HS-5 (cell line): ENCODE data around the gene NOL9.
"Not testable (repeated sequence)": the region's sequence is repeated elsewhere in the genome, so short reads cannot be mapped to it uniquely, and the experiment has no call there.

Source experiments
- DNase-seq: peaks from one replicate; pipeline ENCODE4 v3.0.0-alpha.2; 2012; ENCODE audit warnings: low read depth

Gene NOL9

DNA sequence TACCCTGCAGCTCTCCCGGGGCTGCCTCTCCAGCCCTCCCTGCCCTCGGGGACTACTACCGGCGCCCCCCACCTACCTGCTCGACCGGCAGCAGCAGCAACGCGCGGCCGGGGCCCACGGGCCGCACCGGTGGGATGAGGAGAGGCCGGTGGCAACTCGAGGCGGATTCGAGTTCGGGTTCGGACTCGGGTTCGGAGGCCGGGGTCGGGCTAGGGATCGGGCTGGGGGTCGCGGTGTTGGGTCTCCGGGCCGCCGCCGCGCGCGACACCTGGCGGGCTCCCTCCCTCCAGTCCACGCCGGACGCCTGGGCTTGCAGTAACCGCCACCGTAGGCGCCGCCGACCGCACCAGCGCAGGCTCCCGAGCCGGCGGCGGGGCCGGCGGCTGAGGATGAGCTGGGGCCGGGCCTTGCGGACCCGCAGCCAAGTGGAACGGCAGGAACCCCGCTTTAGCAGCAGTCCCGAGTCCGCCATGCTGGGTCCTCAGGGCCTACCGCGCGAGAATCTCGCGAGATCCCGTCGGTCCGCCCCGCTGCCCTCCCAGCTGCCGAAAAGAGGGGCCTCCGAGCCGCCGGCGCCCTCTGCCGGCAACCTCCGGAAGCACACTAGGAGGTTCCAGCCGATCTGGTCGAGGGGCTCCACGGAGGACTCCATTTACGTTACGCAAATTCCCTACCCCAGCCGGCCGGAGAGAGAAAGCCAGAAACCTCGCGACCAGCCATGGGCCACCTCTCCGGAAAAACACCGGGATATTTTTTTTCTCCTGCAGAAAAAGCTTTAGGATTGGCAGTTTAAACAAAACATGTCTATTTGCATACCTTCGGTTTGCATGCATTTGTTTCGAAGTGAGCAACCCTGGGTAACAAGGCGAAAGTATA, at the start of gene NOL9:
TSS of gene NOL9 (minus strand) at position 483 of the 876 bp plus-strand sequence. CDS start at position 472, 11 bp downstream.
- DNase-seq, result peak; percentile 55

DNA sequence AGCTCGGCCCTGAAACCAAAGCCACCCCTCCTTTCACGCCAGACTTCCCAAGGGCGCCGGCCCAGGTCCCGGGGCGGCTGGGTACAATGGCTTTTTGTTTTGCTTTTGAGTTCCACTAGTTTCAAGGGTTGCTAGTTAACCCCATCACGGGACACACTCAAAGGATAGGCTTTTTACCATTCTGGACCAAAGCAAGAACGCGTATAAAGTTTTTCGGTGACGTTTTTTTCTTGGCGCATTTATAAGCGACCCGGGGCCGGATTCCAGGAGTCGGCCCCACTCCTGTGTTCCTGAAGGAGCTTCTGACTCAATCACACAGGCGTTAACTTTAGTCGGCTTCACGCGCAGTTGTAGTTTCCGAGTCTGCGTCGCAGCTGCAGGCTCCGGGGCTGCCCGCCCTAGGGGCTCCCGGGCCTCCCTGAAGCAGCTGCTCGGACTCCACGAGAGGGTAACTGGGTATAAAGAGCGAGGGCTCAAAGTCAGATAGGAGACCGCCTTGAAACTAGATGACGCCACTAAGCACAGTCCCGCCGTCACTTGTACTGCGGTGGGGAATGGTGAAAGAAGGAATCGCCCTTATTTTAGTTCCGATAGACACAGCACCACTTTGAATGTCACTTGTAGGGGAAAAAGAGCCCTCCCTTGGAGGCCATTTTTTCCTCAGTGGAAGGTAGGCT, 49.1 kb upstream of the NOL9 start:
- no peak for DNase-seq

DNA sequence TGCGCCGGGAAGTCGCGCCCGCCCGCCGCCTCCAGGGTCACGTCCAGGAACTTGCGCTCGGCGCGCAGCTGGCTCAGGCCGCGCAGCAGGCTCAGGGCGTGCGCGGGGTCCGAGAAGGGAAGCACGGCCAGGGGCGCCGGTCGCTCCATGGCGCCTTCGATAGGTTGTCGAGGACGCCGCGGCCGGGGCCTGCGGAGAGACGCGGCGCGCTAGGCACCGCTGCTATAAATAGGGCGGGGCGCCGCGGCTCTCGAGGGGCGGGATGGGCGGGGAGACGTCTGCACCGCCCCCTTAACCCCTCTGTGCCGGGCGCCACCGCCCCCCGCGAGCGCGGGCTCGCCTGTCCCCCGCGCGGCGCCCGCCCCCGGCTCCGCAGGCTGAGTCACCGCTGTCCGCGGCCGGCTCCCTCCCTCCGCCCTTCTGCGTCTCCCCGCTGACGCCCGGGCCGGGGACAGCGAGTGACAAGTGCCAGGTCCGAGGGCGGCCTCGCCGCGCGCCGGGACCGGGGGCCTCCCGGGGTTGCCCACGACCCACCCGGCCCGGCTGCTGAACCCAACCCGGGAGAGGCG, 48.4 kb upstream of the NOL9 start, which contains the start of gene KLHL21:
TSS of gene KLHL21 (minus strand) at position 201 of the 569 bp plus-strand sequence. CDS start at position 149, 52 bp downstream.
- no peak for DNase-seq

DNA sequence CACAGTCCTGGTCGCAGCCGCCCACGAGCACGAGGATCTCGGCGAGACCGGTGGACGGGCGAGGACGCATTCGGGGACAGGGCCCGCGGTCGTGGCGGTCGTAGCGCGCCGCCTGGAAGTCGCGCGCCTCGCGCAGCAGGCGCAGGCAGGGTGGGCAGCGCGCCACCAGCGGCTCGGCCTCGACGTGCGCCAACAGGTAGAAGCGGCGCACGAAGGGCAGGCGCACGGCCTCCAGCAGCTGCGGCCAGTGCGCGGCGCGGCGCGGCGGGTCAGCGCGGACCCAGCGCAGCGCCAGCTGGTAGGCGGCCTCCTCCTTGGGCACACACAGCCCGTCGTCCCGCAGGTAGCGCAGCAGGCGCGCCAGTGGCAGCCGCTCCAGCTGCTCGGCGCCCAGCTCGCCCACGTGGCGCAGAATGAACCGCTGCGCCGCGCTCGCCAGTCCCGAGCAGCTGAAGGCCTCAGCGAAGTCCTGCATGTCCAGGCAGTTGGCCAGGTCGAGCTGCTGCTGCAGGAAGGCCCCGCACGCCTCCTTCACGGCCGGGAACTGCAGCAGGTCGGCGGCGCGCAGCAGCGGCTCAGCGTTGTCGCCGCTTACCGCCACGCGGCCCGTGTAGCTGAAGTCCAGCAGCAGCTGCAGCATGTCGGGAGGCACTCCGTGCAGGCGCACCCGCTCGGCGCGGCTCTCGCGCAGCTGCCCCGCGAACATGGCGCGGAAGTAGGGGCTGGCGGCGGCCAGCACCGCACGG, 47.8 kb upstream of the NOL9 start:
- DNase-seq, result no peak

DNA sequence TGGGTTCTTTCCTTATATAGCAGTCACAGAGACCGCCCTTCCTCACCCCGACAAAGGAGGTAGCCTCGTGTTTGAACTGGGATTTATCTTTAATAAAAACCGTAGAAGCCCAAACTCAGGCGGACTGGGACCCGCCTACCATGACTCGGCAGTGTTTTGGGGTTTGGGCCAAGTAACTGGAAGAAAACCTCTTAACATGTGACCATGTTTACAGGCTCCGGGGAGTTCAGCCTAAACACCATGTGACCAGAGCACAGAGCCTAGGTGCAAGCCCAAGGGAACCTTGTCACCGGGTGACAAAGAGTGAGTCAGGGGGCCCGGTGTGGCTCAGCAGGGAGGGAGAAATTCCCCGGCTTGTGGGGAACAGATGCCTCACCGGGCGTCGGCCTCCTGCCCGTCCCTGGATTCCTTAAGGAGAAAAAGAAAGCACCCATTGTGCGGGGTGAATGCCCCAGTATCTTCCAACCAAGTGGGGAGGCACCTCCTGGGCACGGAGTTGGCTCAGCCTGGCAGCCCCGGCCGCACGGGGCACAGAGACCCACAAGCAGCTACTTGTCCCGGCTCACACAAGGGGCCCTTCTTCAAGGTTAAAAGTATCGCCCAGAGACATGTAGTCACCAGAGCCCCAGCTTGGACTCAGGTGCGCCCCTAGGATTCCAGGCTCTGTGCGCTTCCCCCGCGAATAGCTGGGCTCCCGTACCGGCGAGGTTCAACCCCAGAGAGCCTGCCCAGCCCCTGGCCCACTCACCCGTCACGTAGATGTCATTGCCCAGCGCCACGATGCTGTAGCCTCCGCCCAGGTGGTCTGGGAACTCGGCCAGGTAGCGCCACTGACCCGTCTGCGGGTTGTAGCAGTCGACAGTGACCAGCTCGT, 47.0 kb upstream of the NOL9 start:
- peak; percentile 95 for DNase-seq

DNA sequence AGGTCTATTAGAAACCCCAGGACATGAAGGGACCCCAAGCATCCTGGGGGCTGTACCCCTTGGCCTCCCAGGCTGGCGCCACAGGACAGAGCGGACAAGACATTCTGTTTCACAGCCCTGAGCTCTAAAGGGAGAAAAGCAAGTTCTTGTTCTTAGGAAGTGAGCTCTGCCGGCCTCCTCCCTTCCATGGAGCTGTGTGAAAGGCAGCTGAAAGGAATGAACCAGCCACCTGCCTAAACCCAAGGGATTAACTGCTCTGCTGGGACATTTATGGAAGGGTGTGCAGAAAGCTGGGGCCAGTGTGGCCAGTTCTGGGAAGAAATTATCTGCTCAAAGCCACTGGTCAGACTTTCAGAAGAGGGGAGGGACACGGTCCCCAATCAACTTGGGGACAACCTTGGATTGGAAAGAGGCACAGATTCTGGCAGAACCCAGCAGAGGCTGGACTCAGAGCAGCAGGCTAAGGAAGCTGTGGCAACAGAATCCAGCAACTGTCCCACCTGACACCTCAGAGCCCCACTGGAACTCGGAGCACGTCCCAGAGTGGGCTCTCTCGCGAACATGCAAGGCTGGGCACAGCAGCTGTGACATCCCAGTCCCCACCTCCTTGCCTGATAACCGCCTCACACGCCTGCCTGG, 46.2 kb upstream of the NOL9 start:
- DNase-seq, result no peak

DNA sequence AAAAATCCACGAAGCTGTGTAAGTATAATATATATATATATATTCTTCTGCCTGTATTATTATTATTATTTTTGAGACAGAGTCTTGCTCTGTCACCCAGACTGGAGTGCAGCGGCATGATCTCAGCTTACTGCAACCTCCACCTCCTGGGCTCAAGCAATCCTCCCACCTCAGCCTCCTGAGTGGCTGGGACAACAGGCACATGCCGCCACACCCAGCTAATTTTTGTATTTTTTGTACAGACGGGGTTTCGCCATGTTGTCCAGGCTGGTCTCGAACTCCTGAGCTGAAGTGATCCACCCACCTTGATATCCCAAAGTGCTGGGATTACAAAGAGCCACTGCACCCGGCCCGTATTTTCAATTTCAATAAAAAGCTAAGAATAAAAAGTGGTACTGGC, 45.7 kb upstream of the NOL9 start:
- DNase-seq, result not testable (repeated sequence)

DNA sequence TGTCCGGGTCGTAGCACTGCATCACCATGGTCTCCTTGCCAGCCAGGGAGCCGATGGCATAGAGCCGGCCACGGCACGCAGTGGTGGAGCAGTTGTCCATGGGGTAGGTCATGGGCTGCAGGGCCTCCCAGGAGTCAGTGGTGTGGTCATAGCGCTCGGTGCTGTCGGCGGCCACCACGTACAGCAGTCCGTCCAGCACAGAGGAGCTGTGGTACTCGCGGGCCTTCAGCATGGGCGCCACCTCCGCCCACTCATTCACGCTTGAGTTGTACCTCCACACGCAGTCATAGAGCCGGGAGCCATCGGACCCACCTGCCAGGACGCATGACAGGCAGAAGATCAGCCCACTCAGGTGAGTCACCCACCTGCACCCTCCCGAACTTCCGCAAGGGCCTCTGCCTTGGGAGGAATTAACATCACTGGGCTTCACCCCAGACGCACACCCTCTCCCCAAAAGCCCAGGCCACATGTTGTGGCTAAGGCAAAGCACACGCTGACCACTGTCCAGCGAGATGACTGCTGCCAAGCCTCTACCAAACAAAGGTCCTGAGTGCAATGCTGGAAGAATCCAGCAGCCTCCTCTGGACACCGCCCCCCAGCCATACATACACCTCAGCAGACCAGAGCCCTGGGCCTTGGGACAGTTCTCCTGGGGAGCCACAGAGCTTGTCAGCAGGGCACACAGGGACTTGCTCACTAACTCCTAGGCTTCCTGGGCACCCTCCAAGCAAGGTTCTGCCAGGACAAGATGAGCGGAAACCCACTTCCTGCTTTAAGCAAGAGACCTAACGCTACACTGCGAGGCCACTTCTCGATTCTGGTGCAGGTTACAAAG, 45.0 kb upstream of the NOL9 start:
- no peak for DNase-seq

DNA sequence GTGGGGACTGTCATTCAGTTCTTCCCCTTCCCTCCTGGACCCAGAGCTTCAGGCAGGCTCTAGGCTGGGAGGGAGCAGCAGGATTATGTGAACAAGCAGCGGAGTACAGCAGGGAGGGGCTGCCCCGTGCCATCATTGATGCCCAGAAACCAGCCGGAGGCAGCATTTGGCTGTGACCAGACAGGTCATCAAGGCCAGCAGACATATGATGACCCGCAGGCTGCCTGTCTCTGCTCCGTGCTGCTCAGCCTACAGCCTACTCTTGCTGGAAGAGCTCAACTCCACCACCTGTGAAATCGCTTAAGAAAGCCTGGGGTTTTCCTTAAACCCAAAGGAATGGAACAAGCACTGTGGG, 43.4 kb upstream of the NOL9 start:
- no peak for DNase-seq

DNA sequence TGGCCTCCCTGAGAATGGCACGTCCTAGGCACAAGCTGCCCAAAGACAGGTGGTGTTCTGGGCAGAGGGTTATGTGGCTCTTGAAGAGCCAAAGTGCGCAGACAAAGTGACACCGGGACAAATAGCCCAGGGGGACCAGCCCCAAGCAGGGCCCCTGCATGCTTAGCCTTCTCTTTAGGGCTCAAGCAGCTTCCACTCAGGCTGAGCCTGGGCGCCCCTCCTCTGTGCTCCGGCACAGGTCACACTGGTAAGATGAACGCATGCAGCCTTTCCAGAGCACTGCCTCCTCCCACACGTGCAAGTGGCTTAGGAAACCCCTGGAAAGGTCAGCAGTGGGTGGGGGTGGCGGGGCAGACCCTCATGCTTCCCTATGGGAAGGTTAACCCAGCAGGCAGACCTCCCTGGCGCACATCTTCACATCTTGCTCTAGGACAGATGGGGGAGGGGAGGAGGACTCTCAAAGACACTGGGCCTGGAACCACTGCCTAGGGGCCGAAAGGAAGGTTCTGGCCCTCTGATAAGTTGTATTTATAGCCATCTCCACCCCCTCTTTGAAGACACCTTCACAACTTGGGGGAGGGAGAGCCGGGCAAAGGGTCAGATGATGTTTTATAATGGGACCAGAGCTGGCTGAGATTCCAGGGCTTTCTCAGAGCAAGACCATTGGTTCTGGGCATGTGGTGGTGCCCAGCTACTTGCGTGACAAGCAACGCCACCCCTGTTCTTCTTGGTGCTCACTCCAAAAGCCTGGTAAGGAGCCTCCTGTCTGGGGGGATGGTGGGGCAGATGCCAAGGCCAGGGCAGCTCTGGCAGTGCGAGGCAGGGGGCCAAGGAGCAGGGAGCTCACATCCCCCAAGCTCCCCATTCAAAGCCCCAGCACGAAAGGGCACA, 42.8 kb upstream of the NOL9 start:
- no peak for DNase-seq

DNA sequence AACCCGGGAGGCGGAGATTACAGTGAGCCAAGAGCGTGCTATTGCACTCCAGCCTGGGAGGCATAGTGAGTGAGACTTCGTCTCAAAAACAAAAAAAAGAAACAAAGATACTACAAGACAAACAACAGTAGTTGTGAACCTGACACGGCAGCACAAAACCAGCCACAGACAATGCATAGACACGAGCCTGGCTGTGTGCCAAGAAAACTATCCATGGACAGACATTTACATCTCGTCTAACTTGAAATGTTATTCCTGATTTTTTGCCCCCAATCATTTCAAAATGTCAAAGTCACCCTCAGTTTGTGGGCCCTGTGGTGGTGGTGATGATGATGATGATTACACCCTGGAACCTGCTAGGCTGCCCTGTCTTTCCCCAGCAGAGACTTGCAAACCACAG, 42.0 kb upstream of the NOL9 start:
- no peak for DNase-seq

DNA sequence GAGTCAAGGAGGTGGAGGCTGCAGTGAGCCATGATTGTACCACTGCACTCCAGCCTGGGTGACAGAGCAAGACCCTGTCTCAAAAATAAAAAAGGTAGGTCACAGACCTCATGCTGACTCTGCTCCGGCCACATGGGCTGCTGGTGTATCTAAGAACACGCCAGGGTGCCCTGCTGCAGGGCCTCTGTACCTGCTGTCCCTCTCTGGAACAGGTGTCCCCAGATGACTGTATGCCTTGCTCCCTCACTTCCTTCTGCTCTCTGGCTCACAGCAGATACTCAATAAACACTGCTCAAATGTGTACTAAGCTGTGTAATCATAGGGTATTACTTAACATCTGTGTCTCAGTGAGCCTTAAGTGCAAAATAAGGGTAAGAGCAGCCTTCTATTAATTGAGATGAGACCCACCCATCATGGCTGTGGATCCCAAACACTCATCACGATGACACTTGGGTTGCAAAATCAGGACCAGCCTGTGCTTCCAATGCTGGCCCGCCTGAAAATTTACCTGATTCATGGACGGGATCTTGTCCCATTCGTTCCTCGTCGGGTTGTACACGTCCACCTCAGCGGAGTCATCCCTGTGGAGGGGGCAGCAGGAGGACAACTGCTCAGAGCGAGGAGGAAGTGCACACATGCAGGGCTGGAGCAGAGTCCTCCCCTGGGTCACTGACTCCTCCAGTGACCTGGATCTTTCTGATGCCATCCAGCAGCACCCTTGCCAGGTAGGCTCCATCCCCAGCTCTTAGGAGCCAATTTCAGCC, 40.8 kb upstream of the NOL9 start:
- no peak for DNase-seq

DNA sequence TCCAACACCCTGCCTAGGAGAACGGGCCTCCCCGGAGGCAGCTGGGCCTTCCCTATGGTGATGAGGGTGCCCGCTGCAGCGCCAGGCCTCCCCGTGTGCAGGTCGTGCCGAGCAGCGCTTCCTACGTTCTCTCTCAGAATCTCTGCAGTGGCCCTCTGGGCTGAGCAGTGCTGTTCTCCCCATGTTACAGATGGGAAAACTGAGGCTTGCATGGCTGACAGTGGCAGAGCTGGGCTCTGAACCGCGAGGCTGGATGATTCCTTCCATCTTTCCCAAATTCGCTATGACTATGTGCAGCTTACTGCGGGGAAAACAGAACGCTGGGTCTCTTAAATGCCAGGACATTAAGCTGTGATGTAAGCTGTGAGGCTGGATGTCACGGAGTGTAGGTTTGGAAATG, 39.5 kb upstream of the NOL9 start:
- no peak for DNase-seq

DNA sequence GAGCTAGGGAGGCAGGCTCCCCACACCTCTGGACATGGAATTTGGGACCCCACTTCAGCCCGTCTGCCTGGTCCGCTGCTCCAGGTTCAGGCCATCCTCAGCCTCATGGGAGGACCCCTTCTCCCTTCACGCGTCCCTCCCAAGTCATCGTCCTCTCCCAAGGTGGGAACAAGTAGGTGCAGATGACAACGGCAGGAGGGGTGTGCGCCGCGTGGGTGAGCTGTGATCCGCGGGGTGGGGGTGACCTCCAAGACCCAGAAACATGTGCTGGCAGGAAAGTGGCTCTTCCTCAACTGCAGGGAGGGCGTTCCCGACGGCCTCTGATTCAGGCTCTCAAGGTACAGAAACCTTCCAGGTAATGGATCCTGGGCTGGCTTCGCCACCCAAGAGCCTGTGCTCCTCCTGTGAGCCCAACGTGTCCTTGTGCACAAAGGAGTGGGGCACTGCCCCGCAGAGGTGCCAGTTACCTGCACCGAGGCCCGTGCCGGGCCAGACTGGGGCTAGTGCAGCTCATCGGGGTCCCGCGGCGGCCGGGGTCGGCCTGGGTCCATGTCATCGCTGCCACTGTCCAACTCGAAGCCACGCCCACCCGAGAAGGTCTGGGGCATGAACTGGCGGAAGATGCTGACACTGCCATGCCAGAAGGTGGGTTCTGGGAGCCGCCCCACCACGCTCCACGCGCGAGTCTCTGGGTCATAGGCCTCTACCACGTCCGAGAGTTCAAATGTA, 38.7 kb upstream of the NOL9 start:
- DNase-seq, result no peak

DNA sequence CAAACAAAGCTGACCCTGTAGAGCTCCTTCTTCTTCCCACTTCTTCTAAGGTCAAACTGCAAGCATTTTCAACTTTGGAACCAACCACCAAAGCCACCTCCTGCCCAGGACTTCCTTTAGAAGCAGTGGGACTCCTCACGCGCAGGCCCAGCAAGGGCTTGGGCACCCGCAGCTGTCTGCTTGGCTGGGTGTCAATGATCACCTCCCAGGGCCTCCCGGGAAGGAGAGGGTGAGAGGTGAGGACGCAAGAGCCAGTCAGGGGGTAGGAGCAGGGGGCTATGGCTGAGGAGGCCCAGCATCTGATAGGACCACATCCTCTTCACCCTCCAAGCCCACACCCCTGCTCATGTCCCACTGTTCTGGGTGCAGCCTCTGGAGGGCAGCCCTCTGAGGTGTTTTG, 38.1 kb upstream of the NOL9 start:
- DNase-seq, result no peak

DNA sequence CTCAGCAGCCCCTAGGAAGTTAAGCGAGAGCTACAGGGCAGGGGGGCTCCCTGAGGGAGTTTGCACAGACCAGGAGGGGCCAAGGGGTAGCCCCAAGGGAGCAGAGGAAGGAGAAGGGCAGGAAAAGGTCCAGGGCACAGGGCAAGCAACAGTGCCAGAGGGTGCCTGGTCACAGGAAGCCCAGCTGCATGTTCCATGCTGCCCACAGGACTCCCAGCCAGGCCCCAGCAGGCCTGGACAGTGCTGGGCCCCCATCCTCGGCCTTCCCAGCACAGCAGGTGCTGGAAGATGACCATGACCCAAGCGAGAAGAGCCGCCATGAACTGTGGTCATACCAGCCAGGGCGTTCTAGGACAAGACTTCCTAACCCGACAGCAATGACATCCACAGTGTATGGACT, 37.3 kb upstream of the NOL9 start:
- no peak for DNase-seq

DNA sequence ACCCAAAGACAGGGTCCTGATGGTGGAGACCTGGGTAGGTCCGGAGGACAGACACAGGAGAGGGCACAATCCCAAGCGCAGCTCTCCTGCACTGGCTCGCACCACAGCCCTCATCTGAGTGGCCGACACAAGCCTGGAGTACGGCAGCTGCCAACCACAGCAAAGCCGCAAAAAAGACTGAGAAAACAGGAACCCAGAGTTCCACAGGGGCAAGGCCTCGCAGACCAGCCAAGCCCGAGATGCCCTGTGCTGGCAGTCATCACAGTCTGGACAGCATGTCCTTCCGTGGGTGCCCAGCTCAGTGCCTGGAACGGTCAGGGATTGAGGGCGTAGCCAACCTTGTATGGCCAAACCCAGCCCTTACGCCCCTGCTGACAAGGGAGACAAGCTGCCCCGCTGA, 36.9 kb upstream of the NOL9 start:
- DNase-seq, result no peak
